Measurements from ENCODE around the gene MRPS23. TPM values are rescaled to one million over a fixed set of nuclear protein-coding genes. Genes with fewer than 3 reads are reported as not detected.
A peak's percentile ranks its signal among the peaks of the same experiment; 100 is the strongest.

MRPS23 gene
- total RNA-seq, 1 donor from 2014 or later: 28.3 TPM

DNA sequence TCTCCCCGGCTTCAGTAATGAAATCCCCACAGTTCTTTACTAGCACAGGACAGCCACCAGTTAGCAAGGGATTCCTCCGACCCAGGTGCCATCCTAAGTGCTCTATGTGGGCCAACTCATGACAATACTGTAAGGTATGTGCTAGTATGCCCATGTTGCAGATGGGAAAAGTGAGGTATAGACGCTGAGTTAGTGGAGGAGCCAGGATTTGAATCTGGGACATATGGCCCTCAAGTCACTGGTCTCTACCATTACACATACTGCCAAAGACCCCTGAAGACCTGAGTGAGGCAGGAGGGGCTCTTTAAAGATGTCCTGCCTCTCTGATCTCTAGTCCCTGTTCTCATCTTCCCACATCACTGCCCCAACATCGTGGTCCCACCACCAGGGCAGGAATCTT is 36.2 kb upstream of the MRPS23 start:
- H3K4me1 Mint-ChIP-seq (ENCODE audit: unreplicated experiment): peaks cover 42% of the 10 kb centered on the region
- TF ChIP-seq, protein P1, sequence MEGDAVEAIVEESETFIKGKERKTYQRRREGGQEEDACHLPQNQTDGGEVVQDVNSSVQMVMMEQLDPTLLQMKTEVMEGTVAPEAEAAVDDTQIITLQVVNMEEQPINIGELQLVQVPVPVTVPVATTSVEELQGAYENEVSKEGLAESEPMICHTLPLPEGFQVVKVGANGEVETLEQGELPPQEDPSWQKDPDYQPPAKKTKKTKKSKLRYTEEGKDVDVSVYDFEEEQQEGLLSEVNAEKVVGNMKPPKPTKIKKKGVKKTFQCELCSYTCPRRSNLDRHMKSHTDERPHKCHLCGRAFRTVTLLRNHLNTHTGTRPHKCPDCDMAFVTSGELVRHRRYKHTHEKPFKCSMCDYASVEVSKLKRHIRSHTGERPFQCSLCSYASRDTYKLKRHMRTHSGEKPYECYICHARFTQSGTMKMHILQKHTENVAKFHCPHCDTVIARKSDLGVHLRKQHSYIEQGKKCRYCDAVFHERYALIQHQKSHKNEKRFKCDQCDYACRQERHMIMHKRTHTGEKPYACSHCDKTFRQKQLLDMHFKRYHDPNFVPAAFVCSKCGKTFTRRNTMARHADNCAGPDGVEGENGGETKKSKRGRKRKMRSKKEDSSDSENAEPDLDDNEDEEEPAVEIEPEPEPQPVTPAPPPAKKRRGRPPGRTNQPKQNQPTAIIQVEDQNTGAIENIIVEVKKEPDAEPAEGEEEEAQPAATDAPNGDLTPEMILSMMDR (IDR thresholded peaks at IDR 0.05): no peak
- H3K27me3 Mint-ChIP-seq (ENCODE audit: unreplicated experiment): no peaks in the 10 kb centered on the region
- no peak overlapping the region for H3K4me3 Mint-ChIP-seq (ENCODE audit: unreplicated experiment)
- no peak overlapping the region for H3K27ac Mint-ChIP-seq (ENCODE audit: unreplicated experiment)
- H3K9me3 Mint-ChIP-seq (ENCODE audit: unreplicated experiment): no peaks in the 10 kb centered on the region
- H3K36me3 Mint-ChIP-seq (ENCODE audit: unreplicated experiment): peaks cover 9% of the 10 kb centered on the region
- no peak for DNase-seq (ENCODE audit: extremely low spot score, unreplicated experiment)

DNA sequence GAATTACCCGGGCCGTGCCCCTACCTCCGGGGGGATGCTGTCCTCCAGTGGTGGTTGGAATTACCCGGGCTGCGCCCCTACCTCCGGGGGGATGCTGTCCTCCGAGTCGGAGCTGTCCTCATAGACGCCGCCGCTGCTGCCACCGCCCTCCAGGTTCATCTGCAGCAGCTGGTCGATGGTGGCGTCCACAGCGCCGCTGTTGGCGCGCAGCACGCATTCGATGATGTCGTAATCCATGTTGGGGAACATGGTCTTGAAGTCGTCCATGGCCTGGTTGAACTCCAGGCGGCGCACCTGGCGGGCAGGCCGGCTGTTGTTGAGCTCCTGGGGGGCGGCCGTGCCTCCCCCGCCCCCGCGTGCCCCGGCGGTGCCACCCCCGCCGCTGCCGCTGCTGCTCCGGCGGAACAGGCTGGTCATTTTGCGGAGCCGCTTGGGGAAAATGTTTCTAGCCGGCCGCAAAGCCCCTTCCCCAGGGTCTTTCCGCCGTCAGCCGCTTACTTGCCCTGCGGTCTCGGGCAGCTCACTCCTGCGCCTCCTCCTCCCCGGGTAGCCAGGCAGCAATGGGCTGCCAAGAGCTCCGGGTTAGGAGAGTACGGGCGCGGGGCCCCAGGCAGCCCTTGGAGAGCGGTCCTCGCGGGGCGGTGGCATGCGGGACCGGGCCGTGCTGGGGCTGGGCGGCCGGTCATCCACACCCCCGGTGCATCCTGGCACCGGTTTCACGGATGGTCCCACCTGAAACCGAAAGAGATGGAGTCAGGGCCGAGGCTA is 35.5 kb upstream of the MRPS23 start:
- no peak overlapping the region for H3K27ac Mint-ChIP-seq (ENCODE audit: unreplicated experiment)
- peaks cover 42% of the 10 kb centered on the region for H3K4me1 Mint-ChIP-seq (ENCODE audit: unreplicated experiment)
- H3K9me3 Mint-ChIP-seq (ENCODE audit: unreplicated experiment): no peaks in the 10 kb centered on the region
- peaks cover 9% of the 10 kb centered on the region for H3K36me3 Mint-ChIP-seq (ENCODE audit: unreplicated experiment)
- H3K4me3 Mint-ChIP-seq (ENCODE audit: unreplicated experiment): no peak overlapping the region
- TF ChIP-seq, protein P1 (IDR thresholded peaks at IDR 0.05): no peak
- no peak for DNase-seq (ENCODE audit: extremely low spot score, unreplicated experiment)
- H3K27me3 Mint-ChIP-seq (ENCODE audit: unreplicated experiment): no peaks in the 10 kb centered on the region

DNA sequence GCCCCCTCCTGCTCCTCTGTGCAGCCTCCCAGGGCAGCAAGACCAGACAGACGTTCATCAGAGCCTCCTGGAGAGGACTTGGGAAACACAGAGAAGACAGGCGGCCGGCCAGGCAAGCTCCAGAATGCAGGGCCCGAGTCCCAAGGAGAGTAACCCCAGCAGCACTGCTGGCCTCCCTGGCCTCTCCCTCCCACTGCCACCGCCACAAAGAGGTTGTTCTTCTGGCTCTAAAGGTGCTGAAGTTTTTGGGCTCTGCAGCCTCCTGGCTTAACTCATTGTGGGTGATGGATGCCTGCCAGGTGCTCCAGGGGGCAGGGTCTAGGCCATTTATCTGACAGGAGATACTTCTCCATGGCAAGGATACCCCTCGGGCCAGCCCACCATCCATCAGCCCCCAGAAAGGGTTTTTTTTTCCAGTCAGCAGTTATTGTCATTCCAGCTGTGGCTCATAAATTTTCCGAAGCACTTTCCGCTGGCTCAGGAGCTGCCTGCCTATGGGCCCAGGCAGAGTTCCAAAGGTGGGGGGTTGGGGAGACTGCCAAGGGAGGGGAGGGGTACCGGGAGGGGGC is 32.0 kb upstream of the MRPS23 start:
- Mint-ChIP-seq H3K27me3 (ENCODE audit: unreplicated experiment) (no peaks in the 10 kb centered on the region), H3K27ac (ENCODE audit: unreplicated experiment) (peak overlapping the region; percentile 67), H3K4me3 (ENCODE audit: unreplicated experiment) (no peak overlapping the region), H3K9me3 (ENCODE audit: unreplicated experiment) (no peaks in the 10 kb centered on the region), H3K4me1 (ENCODE audit: unreplicated experiment) (peaks cover 53% of the 10 kb centered on the region), H3K36me3 (ENCODE audit: unreplicated experiment) (peaks cover 9% of the 10 kb centered on the region)
- TF ChIP-seq, protein P1 (IDR thresholded peaks at IDR 0.05): no peak
- no peak for DNase-seq (ENCODE audit: extremely low spot score, unreplicated experiment)

DNA sequence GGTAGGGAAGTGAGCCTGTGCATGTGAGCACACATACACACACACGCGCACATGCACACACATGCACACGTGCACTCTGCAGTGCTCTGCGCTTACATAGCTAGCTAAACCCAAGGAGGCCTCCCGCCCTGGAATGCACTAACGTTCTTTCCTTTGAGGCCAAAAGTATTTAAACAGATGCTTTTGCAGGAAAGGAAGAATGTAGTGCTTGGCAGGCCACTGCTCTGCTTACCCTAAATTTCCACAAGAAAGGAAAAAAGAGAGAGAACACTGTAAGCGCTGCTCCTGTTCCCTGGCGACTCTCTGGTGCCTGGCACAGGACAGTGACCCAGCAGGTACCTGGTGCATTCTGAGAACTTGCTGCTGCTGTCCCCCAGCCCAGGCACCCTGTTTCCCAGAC is 31.3 kb upstream of the MRPS23 start:
- peaks cover 9% of the 10 kb centered on the region for H3K36me3 Mint-ChIP-seq (ENCODE audit: unreplicated experiment)
- H3K4me3 Mint-ChIP-seq (ENCODE audit: unreplicated experiment): no peak overlapping the region
- H3K27ac Mint-ChIP-seq (ENCODE audit: unreplicated experiment): peak overlapping the region; percentile 67
- TF ChIP-seq, protein P1 (IDR thresholded peaks at IDR 0.05): no peak
- H3K4me1 Mint-ChIP-seq (ENCODE audit: unreplicated experiment): peaks cover 60% of the 10 kb centered on the region
- H3K27me3 Mint-ChIP-seq (ENCODE audit: unreplicated experiment): no peaks in the 10 kb centered on the region
- no peak for DNase-seq (ENCODE audit: extremely low spot score, unreplicated experiment)
- H3K9me3 Mint-ChIP-seq (ENCODE audit: unreplicated experiment): no peaks in the 10 kb centered on the region

DNA sequence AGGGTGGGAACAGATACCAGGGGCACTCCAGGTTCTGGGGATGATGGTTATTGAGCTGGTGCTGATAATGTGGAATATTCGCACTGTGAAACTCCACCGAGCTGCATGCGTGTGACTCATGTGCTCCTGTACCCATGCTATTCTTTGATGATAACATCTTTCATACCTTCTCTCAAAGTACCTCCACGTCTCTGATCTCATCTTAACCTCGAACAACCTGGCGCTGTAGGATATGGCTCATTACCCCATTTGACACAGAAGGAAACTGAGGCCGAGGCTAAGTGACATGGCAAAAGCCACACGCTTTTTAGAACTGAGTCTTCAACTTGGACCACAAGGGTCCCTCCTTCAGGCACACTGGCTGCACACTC is 30.2 kb upstream of the MRPS23 start:
- DNase-seq (ENCODE audit: extremely low spot score, unreplicated experiment): no peak
- H3K36me3 Mint-ChIP-seq (ENCODE audit: unreplicated experiment): peaks cover 9% of the 10 kb centered on the region
- TF ChIP-seq, protein P1 (IDR thresholded peaks at IDR 0.05): no peak
- H3K4me1 Mint-ChIP-seq (ENCODE audit: unreplicated experiment): peaks cover 71% of the 10 kb centered on the region
- no peak overlapping the region for H3K4me3 Mint-ChIP-seq (ENCODE audit: unreplicated experiment)
- H3K9me3 Mint-ChIP-seq (ENCODE audit: unreplicated experiment): no peaks in the 10 kb centered on the region
- no peak overlapping the region for H3K27ac Mint-ChIP-seq (ENCODE audit: unreplicated experiment)
- H3K27me3 Mint-ChIP-seq (ENCODE audit: unreplicated experiment): no peaks in the 10 kb centered on the region

All from osteocyte (in vitro differentiated cells).